GM21381 (cell line): ENCODE measurements around the gene ARRB1.
"Not testable (repeated sequence)": the region's sequence is repeated elsewhere in the genome, so short reads cannot be mapped to it uniquely, and the experiment has no call there.

Experiments used
- ATAC-seq: cut with Tn5 transposase; IDR thresholded peaks from one replicate; pipeline ENCODE4 v1.9.1; 2021; ENCODE audit warnings: mild to moderate bottlenecking, moderate library complexity; ENCODE audit not compliant: unreplicated experiment

ARRB1 gene

GRCh38 chr11:75324740-75325139 is 26.7 kb downstream of the ARRB1 start:
- ATAC-seq: no peak

- no peak for ATAC-seq
These were observed 27.3 kb downstream of the ARRB1 start for GRCh38 chr11:75324189-75324588.

- no peak for ATAC-seq
These were observed 27.9 kb downstream of the ARRB1 start for GRCh38 chr11:75323609-75324008.

GRCh38 chr11:75320643-75321042 is 30.8 kb downstream of the ARRB1 start:
- ATAC-seq: no peak

GRCh38 chr11:75320046-75320618 is 31.3 kb downstream of the ARRB1 start:
- ATAC-seq: no peak

GRCh38 chr11:75319035-75319877 is 32.2 kb downstream of the ARRB1 start:
- ATAC-seq: no peak

GRCh38 chr11:75317446-75318122 is 33.9 kb downstream of the ARRB1 start:
- ATAC-seq: no peak

GRCh38 chr11:75315439-75315805 is 36.0 kb downstream of the ARRB1 start:
- no peak for ATAC-seq

- ATAC-seq: no peak
These were observed 36.6 kb downstream of the ARRB1 start for GRCh38 chr11:75314771-75315438.

- ATAC-seq: no peak
These were observed 37.8 kb downstream of the ARRB1 start for GRCh38 chr11:75313513-75314272.

GRCh38 chr11:75312346-75312745 is 39.1 kb downstream of the ARRB1 start:
- ATAC-seq: no peak

- no peak for ATAC-seq
These were observed 39.6 kb downstream of the ARRB1 start for GRCh38 chr11:75311858-75312288.

GRCh38 chr11:75308986-75309385 is 42.5 kb downstream of the ARRB1 start:
- ATAC-seq: no peak

- ATAC-seq: no peak
These were observed 43.3 kb downstream of the ARRB1 start for GRCh38 chr11:75308116-75308515.

- ATAC-seq: no peak
These were observed 44.4 kb downstream of the ARRB1 start for GRCh38 chr11:75307058-75307457.

- ATAC-seq: no peak
These were observed 44.9 kb downstream of the ARRB1 start for GRCh38 chr11:75306529-75306928.

GRCh38 chr11:75305993-75306392 is 45.5 kb downstream of the ARRB1 start:
- ATAC-seq: no peak

- no peak for ATAC-seq
These were observed 46.0 kb downstream of the ARRB1 start for GRCh38 chr11:75305452-75305851.

- not testable (repeated sequence) for ATAC-seq
These were observed 46.5 kb downstream of the ARRB1 start for GRCh38 chr11:75304941-75305340.

- no peak for ATAC-seq
These were observed 47.8 kb downstream of the ARRB1 start for GRCh38 chr11:75303544-75304224.
